Panc1 (cell line): ENCODE measurements around the gene FRMPD4. TPM values are rescaled to one million over a fixed set of nuclear protein-coding genes. Genes with fewer than 3 reads are reported as not detected.

Experiments
- ATAC-seq: fragments of 200-7000 bp; cut with Tn5 transposase; 2 replicates; pipeline ENCODE4 v1.9.1; 2020; ENCODE audit warnings: mild to moderate bottlenecking, moderate library complexity
- BruUV-seq: library from RNA; stranded (reverse); fragments of 400-500 nt; replicated peaks from 2 replicates; lab custom pipeline; 2021; lab: Mats Ljungman, UMichigan
- CTCF ChIA-PET: fragments of 300-600 bp; sonication (Branson Sonifier 250); formaldehyde crosslinking; loops from one replicate; lab custom pipeline; 2022; ENCODE audit warnings: antibody characterized with exemption; lab: Charles Lee
- POLR2A ChIA-PET: fragments of 300-600 bp; sonication (Branson Sonifier 250); formaldehyde crosslinking; loops from one replicate; lab custom pipeline; 2022; ENCODE audit warnings: antibody characterized with exemption; lab: Charles Lee
- DNase-seq: peaks from one replicate; pipeline ENCODE4 v3.0.0-alpha.2; 2010; ENCODE audit warnings: low read depth, low spot score
- H3K27ac ChIP-seq: 2 replicates; pipeline ENCODE4 v1.5.1; 2011; ENCODE audit warnings: mild to moderate bottlenecking, low read length, inconsistent platforms
- H3K27me3 ChIP-seq: fragments of 200-500 bp; sonication (Bioruptor generic); 2 replicates; pipeline ENCODE4 v1.6.0; 2014; ENCODE audit warnings: low read length, inconsistent platforms; ENCODE audit not compliant: control insufficient read depth, insufficient read depth
- H3K36me3 ChIP-seq: fragments of 200-500 bp; sonication (Bioruptor generic); 2 replicates; pipeline ENCODE4 v1.5.1; 2014; ENCODE audit warnings: inconsistent platforms, mild to moderate bottlenecking, low read length, moderate library complexity; ENCODE audit not compliant: control insufficient read depth, insufficient read depth
- H3K4me1 ChIP-seq: 2 replicates; pipeline ENCODE4 v1.5.1; 2011; ENCODE audit warnings: inconsistent platforms, mild to moderate bottlenecking, low read length, moderate library complexity; ENCODE audit not compliant: control insufficient read depth, insufficient read depth
- H3K4me3 ChIP-seq, 2 experiments: 2 replicates each; pipeline ENCODE4 v1.5.1; 2011 to 2012; ENCODE audit warnings: low read depth in 2 of 2, low read length in 2 of 2, mild to moderate bottlenecking in 2 of 2, inconsistent platforms in 1 of 2, moderate library complexity in 1 of 2
- H3K9me3 ChIP-seq: fragments of 200-500 bp; sonication (Bioruptor generic); 2 replicates; pipeline ENCODE4 v1.5.1; 2014; ENCODE audit warnings: low read depth, mild to moderate bottlenecking, inconsistent platforms, low read length, moderate library complexity; ENCODE audit not compliant: control insufficient read depth, insufficient read depth
- CTCF ChIP-seq: fragments of 450-650 bp; IDR thresholded peaks from 2 replicates; pipeline ENCODE4 v1.5.1; 2017; ENCODE audit warnings: mild to moderate bottlenecking
- POLR2AphosphoS5 ChIP-seq: IDR thresholded peaks from 2 replicates; pipeline ENCODE4 v1.6.1; 2012; ENCODE audit warnings: mild to moderate bottlenecking, low read depth, low read length, moderate library complexity
- REST ChIP-seq, 2 experiments: IDR thresholded peaks; 2 replicates each; pipeline ENCODE4 v1.6.1; 2011 to 2012; ENCODE audit warnings: low read depth in 2 of 2, control low read depth in 1 of 2, low read length in 1 of 2, mild to moderate bottlenecking in 1 of 2, moderate library complexity in 1 of 2; ENCODE audit not compliant: insufficient read depth in 1 of 2
- SIN3A ChIP-seq: IDR thresholded peaks from 2 replicates; pipeline ENCODE4 v1.6.1; 2012; ENCODE audit warnings: low read depth, mild to moderate bottlenecking, low read length, moderate library complexity, borderline replicate concordance; ENCODE audit not compliant: insufficient read depth
- TCF7L2 ChIP-seq: IDR thresholded peaks from 2 replicates; pipeline ENCODE4 v1.6.1; 2011; ENCODE audit warnings: mild to moderate bottlenecking, low read depth, low read length, inconsistent platforms
- in situ Hi-C: cut with HindIII; loops from 2 replicates; pipeline ENCODE4 v1.10.0; 2016; ENCODE audit warnings: low sequenced_read_pairs, low pct_unique_long_range_greater_than_20kb
- intact Hi-C: fragments of 100-400 bp; cut with micrococcal nuclease; formaldehyde crosslinking; loops from one replicate; pipeline ENCODE4 v1.10.0; 2022; ENCODE audit not compliant: unreplicated experiment
- total RNA-seq: library from RNA; stranded (reverse); gene quantifications from one replicate; pipeline ENCODE4 v1.2.1, GENCODE V29; 2021; ENCODE audit not compliant: unreplicated experiment

Gene FRMPD4
- total RNA-seq, 1 experiment from 2014 or later, result not detected

GRCh38 chrX:12611471-12611870 lies 473.2 kb downstream of the FRMPD4 start:
- no peak for ATAC-seq
- BruUV-seq, result no TSS peak
- CTCF ChIA-PET, result no interaction called here

GRCh38 chrX:12614266-12614665 lies 476.0 kb downstream of the FRMPD4 start:
- ChIA-PET POLR2A (no interaction called here), CTCF (no interaction called here)
- DNase-seq, result no peak
- H3K36me3 ChIP-seq, result no peaks in the 10 kb centered on the region
- H3K27ac ChIP-seq, result no peak overlapping the region
- no peak for ATAC-seq
- no peaks in the 10 kb centered on the region for H3K27me3 ChIP-seq
- BruUV-seq, result no TSS peak
- H3K4me3 ChIP-seq, result no peak overlapping the region
- H3K9me3 ChIP-seq, result no peaks in the 10 kb centered on the region
- intact Hi-C loops (no loop called here), in situ Hi-C loops (no loop called here)
- TF ChIP-seq SIN3A (no peak), TCF7L2 (no peak), POLR2AphosphoS5 (no peak), CTCF (no peak), REST (IDR thresholded peaks at IDR 0.05; ENCODE audit: insufficient read depth in 1 of 2, low read depth in 2 of 2, low read length in 1 of 2) (no peak)
- no peaks in the 10 kb centered on the region for H3K4me1 ChIP-seq

More at GRCh38 chrX:12611471-12611870, 473.2 kb downstream of the FRMPD4 start:
- no peaks in the 10 kb centered on the region for H3K27me3 ChIP-seq
- no peak overlapping the region for H3K4me3 ChIP-seq
- in situ Hi-C loops (no loop called here), intact Hi-C loops (no loop called here)
- H3K36me3 ChIP-seq, result no peaks in the 10 kb centered on the region
- POLR2A ChIA-PET, result no interaction called here
- no peak for DNase-seq
- TF ChIP-seq CTCF (no peak), REST (IDR thresholded peaks at IDR 0.05; ENCODE audit: insufficient read depth in 1 of 2, low read depth in 2 of 2, low read length in 1 of 2) (no peak), SIN3A (no peak), POLR2AphosphoS5 (no peak), TCF7L2 (no peak)
- no peak overlapping the region for H3K27ac ChIP-seq
- H3K9me3 ChIP-seq, result no peaks in the 10 kb centered on the region
- H3K4me1 ChIP-seq, result no peaks in the 10 kb centered on the region
